ENCODE data around the gene OSBPL5. TPM values are rescaled to one million over a fixed set of nuclear protein-coding genes. Genes with fewer than 3 reads are reported as not detected.

The OSBPL5 gene
- total and polyA plus RNA-seq, 9 of the 15 experiments (the other 6 are each of a cell fraction or from before 2014, with no cell fraction given) = 0.06 to 14.8 (median 3.2) TPM

DNA sequence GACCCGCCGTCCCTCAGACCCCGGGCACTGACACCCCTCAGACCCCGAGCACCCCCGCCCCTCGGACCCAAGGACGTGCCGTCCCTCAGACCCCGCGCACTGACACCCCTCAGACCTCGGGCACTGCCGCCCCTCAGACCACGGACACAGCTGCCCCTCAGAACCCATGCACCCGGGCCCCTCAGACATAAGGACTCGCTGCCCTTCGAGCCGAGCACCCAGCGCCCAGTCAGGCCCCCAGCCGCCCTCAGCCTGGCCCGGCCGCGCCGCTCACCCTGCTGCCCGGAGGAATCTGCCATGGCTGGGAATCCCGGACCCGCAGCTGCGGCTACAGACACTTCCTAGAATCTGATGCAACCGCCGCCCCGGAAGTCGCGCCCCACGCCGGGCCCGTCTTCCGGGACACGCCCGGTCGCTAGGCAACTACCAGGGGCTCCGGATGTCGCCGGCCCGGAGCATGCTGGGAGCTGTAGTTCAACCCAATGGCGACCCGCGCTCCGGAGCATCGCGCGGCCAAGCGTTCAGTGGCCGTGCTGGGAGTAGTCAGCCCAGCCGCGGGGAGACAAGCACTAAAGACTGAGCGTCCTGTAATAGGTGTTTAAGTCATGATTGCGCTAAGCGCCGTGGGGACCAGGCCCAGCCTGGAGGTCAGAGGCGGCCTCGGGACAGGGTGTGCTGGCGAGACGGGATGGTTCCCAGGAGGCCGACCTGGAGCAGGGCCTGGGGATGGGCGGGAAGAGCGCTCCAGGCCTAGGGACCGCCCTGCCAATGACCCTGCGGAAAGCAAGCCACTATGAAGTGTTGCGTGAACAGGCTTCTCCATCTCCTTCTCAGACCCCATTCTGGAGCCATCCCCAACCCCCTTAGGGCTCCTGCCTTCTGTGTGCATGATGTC lies 107.8 kb downstream of the OSBPL5 start, which contains the start of gene CARS1 (continued):
- TF ChIP-seq ZBTB11 (CRISPR knock-in tag; IDR thresholded peaks at IDR 0.05) (peak in 1 of 3 experiments; percentile 83; a peak in 2 of 6 replicates), ETV5 (CRISPR knock-in tag; IDR thresholded peaks at IDR 0.05; ENCODE audit: low read depth) (peak; percentile 100), CREM (IDR thresholded peaks at IDR 0.05; ENCODE audit: low read depth) (peak; percentile 78), RB1 (IDR thresholded peaks at IDR 0.05; ENCODE audit: low read depth) (peak; percentile 84), LCOR (CRISPR knock-in tag; IDR thresholded peaks at IDR 0.05) (peak; percentile 90), CXXC5 (CRISPR knock-in tag; IDR thresholded peaks at IDR 0.05) (peak; percentile 96), KAT7 (CRISPR knock-in tag; IDR thresholded peaks at IDR 0.05; ENCODE audit: borderline replicate concordance) (peak; percentile 89; the same call in 1 of the 2 replicates), MYC (IDR thresholded peaks at IDR 0.05; ENCODE audit: low read depth, low read length) (peak; percentile 98), MYC (CRISPR knock-in tag; IDR thresholded peaks at IDR 0.05; ENCODE audit: borderline replicate concordance, low read depth) (peak; percentile 26; the same call in 1 of the 2 replicates), SUPT5H (IDR thresholded peaks at IDR 0.05) (peak; percentile 80), TCF3 (CRISPR knock-in tag; IDR thresholded peaks at IDR 0.05) (peak; percentile 42; the same call in 1 of the 2 replicates), HMGXB4 (CRISPR knock-in tag; IDR thresholded peaks at IDR 0.05) (0 out of 2 replicates have a peak, but pooled peaks have one; percentile 76), STAT5A (IDR thresholded peaks at IDR 0.05; ENCODE audit: borderline replicate concordance, low read length) (peak; percentile 77), NBN (IDR thresholded peaks at IDR 0.05; ENCODE audit: low read depth) (no peak; the same call in 1 of the 2 replicates), HEY1 (CRISPR knock-in tag; IDR thresholded peaks at IDR 0.05; ENCODE audit: borderline replicate concordance) (no peak), HDAC2 (IDR thresholded peaks at IDR 0.05) (peak; percentile 66; the same call in 1 of the 2 replicates)
- TF ChIP-seq, protein P1, sequence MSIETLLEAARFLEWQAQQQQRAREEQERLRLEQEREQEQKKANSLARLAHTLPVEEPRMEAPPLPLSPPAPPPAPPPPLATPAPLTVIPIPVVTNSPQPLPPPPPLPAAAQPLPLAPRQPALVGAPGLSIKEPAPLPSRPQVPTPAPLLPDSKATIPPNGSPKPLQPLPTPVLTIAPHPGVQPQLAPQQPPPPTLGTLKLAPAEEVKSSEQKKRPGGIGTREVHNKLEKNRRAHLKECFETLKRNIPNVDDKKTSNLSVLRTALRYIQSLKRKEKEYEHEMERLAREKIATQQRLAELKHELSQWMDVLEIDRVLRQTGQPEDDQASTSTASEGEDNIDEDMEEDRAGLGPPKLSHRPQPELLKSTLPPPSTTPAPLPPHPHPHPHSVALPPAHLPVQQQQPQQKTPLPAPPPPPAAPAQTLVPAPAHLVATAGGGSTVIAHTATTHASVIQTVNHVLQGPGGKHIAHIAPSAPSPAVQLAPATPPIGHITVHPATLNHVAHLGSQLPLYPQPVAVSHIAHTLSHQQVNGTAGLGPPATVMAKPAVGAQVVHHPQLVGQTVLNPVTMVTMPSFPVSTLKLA (conservative IDR thresholded peaks at IDR 0.05) = peak; percentile 97 to 98
- TF ChIP-seq, protein P2, sequence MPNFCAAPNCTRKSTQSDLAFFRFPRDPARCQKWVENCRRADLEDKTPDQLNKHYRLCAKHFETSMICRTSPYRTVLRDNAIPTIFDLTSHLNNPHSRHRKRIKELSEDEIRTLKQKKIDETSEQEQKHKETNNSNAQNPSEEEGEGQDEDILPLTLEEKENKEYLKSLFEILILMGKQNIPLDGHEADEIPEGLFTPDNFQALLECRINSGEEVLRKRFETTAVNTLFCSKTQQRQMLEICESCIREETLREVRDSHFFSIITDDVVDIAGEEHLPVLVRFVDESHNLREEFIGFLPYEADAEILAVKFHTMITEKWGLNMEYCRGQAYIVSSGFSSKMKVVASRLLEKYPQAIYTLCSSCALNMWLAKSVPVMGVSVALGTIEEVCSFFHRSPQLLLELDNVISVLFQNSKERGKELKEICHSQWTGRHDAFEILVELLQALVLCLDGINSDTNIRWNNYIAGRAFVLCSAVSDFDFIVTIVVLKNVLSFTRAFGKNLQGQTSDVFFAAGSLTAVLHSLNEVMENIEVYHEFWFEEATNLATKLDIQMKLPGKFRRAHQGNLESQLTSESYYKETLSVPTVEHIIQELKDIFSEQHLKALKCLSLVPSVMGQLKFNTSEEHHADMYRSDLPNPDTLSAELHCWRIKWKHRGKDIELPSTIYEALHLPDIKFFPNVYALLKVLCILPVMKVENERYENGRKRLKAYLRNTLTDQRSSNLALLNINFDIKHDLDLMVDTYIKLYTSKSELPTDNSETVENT (CRISPR knock-in tag; IDR thresholded peaks at IDR 0.05) = no peak
